Type B pancreatic cell (in vitro differentiated cells): ENCODE measurements around the gene RASSF8. TPM values are rescaled to one million over a fixed set of nuclear protein-coding genes. Genes with fewer than 3 reads are reported as not detected.

Experiments
- DNase-seq: peaks from one replicate; pipeline ENCODE4 v3.0.0; 2021; ENCODE audit warnings: mixed read lengths; ENCODE audit not compliant: unreplicated experiment; ENCODE audit errors: extremely low spot score
- H3K27ac Mint-ChIP-seq: 2 replicates; pipeline ENCODE4 v1.8.0; 2021; ENCODE audit warnings: mild to moderate bottlenecking, mixed read lengths
- H3K27me3 Mint-ChIP-seq: 2 replicates; pipeline ENCODE4 v1.8.0; 2021; ENCODE audit warnings: mixed read lengths
- H3K36me3 Mint-ChIP-seq: 2 replicates; pipeline ENCODE4 v1.8.0; 2021; ENCODE audit warnings: mixed read lengths
- H3K4me1 Mint-ChIP-seq: one replicate; pipeline ENCODE4 v1.8.0; 2021; ENCODE audit warnings: mixed read lengths; ENCODE audit not compliant: unreplicated experiment
- H3K4me3 Mint-ChIP-seq: 2 replicates; pipeline ENCODE4 v1.8.0; 2021; ENCODE audit warnings: mild to moderate bottlenecking, mixed read lengths
- H3K9me3 Mint-ChIP-seq: 2 replicates; pipeline ENCODE4 v1.8.0; 2021; ENCODE audit warnings: mixed read lengths
- total RNA-seq: library from RNA; stranded (reverse); gene quantifications from 2 replicates; pipeline ENCODE4 v1.2.1, GENCODE V29; 2021; ENCODE audit warnings: low replicate concordance
- TF ChIP-seq, protein P1 (sequence below): fragments of 200-600 bp; sonication (generic); conservative IDR thresholded peaks from 2 replicates; pipeline ENCODE4 v1.5.0; 2021; ENCODE audit warnings: antibody characterized with exemption, mild to moderate bottlenecking

RASSF8 gene
- total RNA-seq, 1 donor from 2014 or later: 46.3 TPM

DNA sequence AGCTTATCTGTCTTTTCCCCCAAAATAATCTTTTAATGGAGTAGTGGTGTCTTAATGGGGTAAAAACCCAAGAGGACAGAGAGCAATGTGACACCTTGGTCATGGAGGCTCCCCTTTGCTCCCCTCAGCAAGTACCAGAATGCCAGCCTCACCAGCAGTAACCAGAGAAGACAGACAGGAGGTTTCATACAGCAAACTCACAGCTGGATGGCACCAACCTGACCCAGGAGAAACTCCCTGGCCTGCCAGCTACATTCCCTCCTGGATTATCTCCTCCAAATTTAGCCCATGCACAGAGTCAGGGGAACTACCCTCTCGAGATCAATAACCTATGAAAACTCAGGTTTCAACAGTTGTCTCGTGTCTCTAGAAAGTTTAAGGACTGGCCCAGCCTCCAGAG lies 150.4 kb downstream of the RASSF8 start:
- Mint-ChIP-seq H3K36me3 (no peaks in the 10 kb centered on the region), H3K4me1 (peaks cover 24% of the 10 kb centered on the region), H3K9me3 (no peaks in the 10 kb centered on the region), H3K27me3 (peaks cover 31% of the 10 kb centered on the region), H3K27ac (no peak overlapping the region), H3K4me3 (no peak overlapping the region)
- no peak for DNase-seq
- TF ChIP-seq, protein P1, sequence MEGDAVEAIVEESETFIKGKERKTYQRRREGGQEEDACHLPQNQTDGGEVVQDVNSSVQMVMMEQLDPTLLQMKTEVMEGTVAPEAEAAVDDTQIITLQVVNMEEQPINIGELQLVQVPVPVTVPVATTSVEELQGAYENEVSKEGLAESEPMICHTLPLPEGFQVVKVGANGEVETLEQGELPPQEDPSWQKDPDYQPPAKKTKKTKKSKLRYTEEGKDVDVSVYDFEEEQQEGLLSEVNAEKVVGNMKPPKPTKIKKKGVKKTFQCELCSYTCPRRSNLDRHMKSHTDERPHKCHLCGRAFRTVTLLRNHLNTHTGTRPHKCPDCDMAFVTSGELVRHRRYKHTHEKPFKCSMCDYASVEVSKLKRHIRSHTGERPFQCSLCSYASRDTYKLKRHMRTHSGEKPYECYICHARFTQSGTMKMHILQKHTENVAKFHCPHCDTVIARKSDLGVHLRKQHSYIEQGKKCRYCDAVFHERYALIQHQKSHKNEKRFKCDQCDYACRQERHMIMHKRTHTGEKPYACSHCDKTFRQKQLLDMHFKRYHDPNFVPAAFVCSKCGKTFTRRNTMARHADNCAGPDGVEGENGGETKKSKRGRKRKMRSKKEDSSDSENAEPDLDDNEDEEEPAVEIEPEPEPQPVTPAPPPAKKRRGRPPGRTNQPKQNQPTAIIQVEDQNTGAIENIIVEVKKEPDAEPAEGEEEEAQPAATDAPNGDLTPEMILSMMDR: no peak

DNA sequence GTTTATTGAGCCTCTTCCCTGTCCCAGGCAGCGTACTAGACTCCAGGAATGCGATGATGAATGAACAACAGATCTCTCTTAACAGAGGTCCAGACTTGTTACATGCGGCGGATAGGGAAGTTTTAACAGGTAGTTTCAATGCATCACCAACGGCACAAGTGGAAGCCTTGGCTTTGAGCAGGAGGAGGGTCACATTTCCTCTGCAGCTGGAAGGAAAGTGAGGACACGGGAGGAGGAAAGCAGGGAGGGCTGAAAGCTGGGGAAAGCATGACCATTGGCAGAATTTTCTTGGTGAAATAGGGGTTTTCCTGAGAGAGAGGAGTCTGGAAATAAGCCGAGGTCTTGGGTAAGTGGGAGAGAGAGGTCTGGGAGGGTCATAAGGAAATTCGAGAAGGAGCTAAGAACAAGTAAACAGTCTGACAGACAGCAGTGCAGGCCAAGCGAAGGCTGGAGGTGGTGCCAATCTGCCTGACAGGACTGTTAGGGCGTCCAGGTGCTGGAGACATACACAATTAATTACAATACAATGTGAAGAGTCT lies 150.9 kb downstream of the RASSF8 start:
- TF ChIP-seq, protein P1: no peak
- H3K9me3 Mint-ChIP-seq: no peaks in the 10 kb centered on the region
- peaks cover 31% of the 10 kb centered on the region for H3K27me3 Mint-ChIP-seq
- peak overlapping the region; percentile 40 for H3K4me3 Mint-ChIP-seq
- H3K36me3 Mint-ChIP-seq: no peaks in the 10 kb centered on the region
- no peak for DNase-seq
- H3K27ac Mint-ChIP-seq: peak overlapping the region; percentile 11
- H3K4me1 Mint-ChIP-seq: peaks cover 24% of the 10 kb centered on the region

DNA sequence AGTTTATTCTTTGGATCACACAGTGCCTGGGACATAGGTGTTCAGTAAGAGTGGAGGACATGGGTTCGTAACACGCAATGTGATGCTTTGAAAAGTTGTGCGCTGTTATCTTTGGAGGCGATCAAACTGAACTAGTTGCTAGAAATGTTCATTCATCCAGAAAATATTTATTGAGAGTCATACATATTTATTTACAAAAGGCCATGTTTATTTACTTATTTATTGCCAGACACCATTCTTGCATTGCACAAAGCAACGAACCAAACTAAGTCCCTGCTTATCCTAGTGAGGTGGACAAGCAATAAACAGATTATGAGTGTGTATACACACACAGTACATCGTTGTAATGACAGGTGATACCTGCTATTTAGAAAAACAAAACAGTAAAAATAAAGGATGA lies 153.8 kb downstream of the RASSF8 start:
- peak overlapping the region; percentile 89 for H3K4me3 Mint-ChIP-seq
- peaks cover 41% of the 10 kb centered on the region for H3K27me3 Mint-ChIP-seq
- no peak for DNase-seq

GRCh38 chr12:26112703-26113147 lies 154.2 kb downstream of the RASSF8 start:
- H3K9me3 Mint-ChIP-seq: no peaks in the 10 kb centered on the region
- peaks cover 24% of the 10 kb centered on the region for H3K4me1 Mint-ChIP-seq
- TF ChIP-seq, protein P1: no peak
- H3K4me3 Mint-ChIP-seq: peak overlapping the region; percentile 89
- no peak for DNase-seq
- H3K27me3 Mint-ChIP-seq: peaks cover 44% of the 10 kb centered on the region
- H3K36me3 Mint-ChIP-seq: no peaks in the 10 kb centered on the region
- peak overlapping the region; percentile 94 for H3K27ac Mint-ChIP-seq

More for the DNA sequence above, 153.8 kb downstream of the RASSF8 start:
- H3K27ac Mint-ChIP-seq: peak overlapping the region; percentile 94
- H3K4me1 Mint-ChIP-seq: peaks cover 24% of the 10 kb centered on the region
- TF ChIP-seq, protein P1: no peak
- H3K36me3 Mint-ChIP-seq: no peaks in the 10 kb centered on the region
- no peaks in the 10 kb centered on the region for H3K9me3 Mint-ChIP-seq

DNA sequence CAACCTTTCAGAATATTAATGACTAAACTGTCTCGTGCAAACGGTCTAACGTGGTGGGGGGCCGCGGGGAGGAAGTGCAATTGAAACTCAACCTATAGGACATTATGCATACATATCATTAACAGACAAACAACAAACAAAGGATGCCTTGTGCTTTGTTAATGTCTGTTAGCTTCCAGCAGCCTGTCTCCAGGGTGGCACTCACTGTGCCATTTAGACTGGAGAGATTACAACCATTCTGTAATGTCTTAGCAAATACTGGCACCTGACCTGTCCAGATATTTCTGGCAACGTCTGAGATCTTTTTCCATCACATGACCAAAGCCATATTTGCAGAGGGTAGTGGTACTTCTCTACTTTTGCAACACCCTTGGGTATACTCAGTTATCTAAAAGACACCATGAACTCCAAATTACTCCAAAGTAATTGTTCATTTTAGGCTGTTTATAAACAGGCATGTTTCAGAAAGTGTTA lies 154.7 kb downstream of the RASSF8 start:
- Mint-ChIP-seq H3K4me1 (peaks cover 24% of the 10 kb centered on the region), H3K27me3 (peaks cover 46% of the 10 kb centered on the region)
- TF ChIP-seq, protein P1: no peak

More for the DNA sequence above, 154.7 kb downstream of the RASSF8 start:
- peak overlapping the region; percentile 89 for H3K4me3 Mint-ChIP-seq
- peak overlapping the region; percentile 94 for H3K27ac Mint-ChIP-seq
- no peaks in the 10 kb centered on the region for H3K9me3 Mint-ChIP-seq
- H3K36me3 Mint-ChIP-seq: no peaks in the 10 kb centered on the region
- no peak for DNase-seq
